ENCODE results near the gene BBS2. TPM values are rescaled to one million over a fixed set of nuclear protein-coding genes. Genes with fewer than 3 reads are reported as not detected.

Gene BBS2
- 44.9 and 48.6 TPM in 2 replicates for total RNA-seq
- long read RNA-seq, transcript BBS2-201 (17 exons, 2,963 nt) = major isoform, 68 of 117 reads
- long read RNA-seq, partial matches to known transcripts = 20 of 117 reads
- long read RNA-seq, other reads (novel, unspliced or antisense) = 29 of 117 reads

- peak within 1 kb of the TSS; percentile 79 for H3K4me3 Mint-ChIP-seq
- peak; percentile 80 for DNase-seq (ENCODE audit: low read depth, low spot score)
- peaks cover 29% of the 10 kb centered on the region for H3K4me1 Mint-ChIP-seq
- H3K36me3 Mint-ChIP-seq (ENCODE audit: low read depth) = no peaks in the 10 kb centered on the region
- H3K27ac Mint-ChIP-seq (ENCODE audit: unreplicated experiment) = peak within 1 kb of the TSS; percentile 40
- H3K27me3 Mint-ChIP-seq (ENCODE audit: low read depth) = no peaks in the 10 kb centered on the region
- no peaks in the 10 kb centered on the region for H3K9me3 Mint-ChIP-seq
- peak; percentile 24 for TF ChIP-seq CTCF (conservative IDR thresholded peaks at IDR 0.05)
These were observed at the start of gene BBS2 for GRCh38 chr16:56519459-56520250. Gene BBS2, minus strand, starts transcription at chr16:56520024. Its CDS starts 162 bp downstream, at chr16:56519862.

- H3K27ac Mint-ChIP-seq (ENCODE audit: unreplicated experiment) = no peak within 1 kb of the TSS
- H3K9me3 Mint-ChIP-seq = no peaks in the 10 kb centered on the region
- no peaks in the 10 kb centered on the region for H3K36me3 Mint-ChIP-seq (ENCODE audit: low read depth)
- no peak for DNase-seq (ENCODE audit: low read depth, low spot score)
- H3K4me3 Mint-ChIP-seq = no peak within 1 kb of the TSS
- H3K4me1 Mint-ChIP-seq = peaks cover 9% of the 10 kb centered on the region
- no peak for TF ChIP-seq CTCF (conservative IDR thresholded peaks at IDR 0.05)
- H3K27me3 Mint-ChIP-seq (ENCODE audit: low read depth) = peaks cover 6% of the 10 kb centered on the region
These were observed 45.1 kb upstream of the BBS2 start, which contains the start of gene MT4 for GRCh38 chr16:56564793-56565477. Gene MT4, plus strand, starts transcription at chr16:56565073. Its CDS starts 56 bp downstream, at chr16:56565129.

GRCh38 chr16:56561126-56561525 is 41.3 kb upstream of the BBS2 start:
- H3K4me3 Mint-ChIP-seq = no peak overlapping the region
- H3K27me3 Mint-ChIP-seq (ENCODE audit: low read depth) = peaks cover 1% of the 10 kb centered on the region
- no peak for TF ChIP-seq CTCF (conservative IDR thresholded peaks at IDR 0.05)
- H3K27ac Mint-ChIP-seq (ENCODE audit: unreplicated experiment) = no peak overlapping the region
- no peak for DNase-seq (ENCODE audit: low read depth, low spot score)
- H3K4me1 Mint-ChIP-seq = peaks cover 9% of the 10 kb centered on the region
- no peaks in the 10 kb centered on the region for H3K36me3 Mint-ChIP-seq (ENCODE audit: low read depth)
- no peaks in the 10 kb centered on the region for H3K9me3 Mint-ChIP-seq

- Mint-ChIP-seq H3K27me3 (ENCODE audit: low read depth) (no peaks in the 10 kb centered on the region), H3K4me1 (peaks cover 9% of the 10 kb centered on the region), H3K27ac (ENCODE audit: unreplicated experiment) (no peak overlapping the region), H3K4me3 (no peak overlapping the region), H3K9me3 (no peaks in the 10 kb centered on the region), H3K36me3 (ENCODE audit: low read depth) (no peaks in the 10 kb centered on the region)
- DNase-seq (ENCODE audit: low read depth, low spot score) = no peak
- TF ChIP-seq CTCF (conservative IDR thresholded peaks at IDR 0.05) = no peak
These were observed 40.6 kb upstream of the BBS2 start for GRCh38 chr16:56560447-56560846.

- no peaks in the 10 kb centered on the region for H3K27me3 Mint-ChIP-seq (ENCODE audit: low read depth)
- H3K27ac Mint-ChIP-seq (ENCODE audit: unreplicated experiment) = no peak overlapping the region
- H3K36me3 Mint-ChIP-seq (ENCODE audit: low read depth) = no peaks in the 10 kb centered on the region
- no peak overlapping the region for H3K4me3 Mint-ChIP-seq
- no peak for TF ChIP-seq CTCF (conservative IDR thresholded peaks at IDR 0.05)
- no peaks in the 10 kb centered on the region for H3K9me3 Mint-ChIP-seq
- H3K4me1 Mint-ChIP-seq = peaks cover 9% of the 10 kb centered on the region
- no peak for DNase-seq (ENCODE audit: low read depth, low spot score)
These were observed 39.3 kb upstream of the BBS2 start for GRCh38 chr16:56559109-56559508.

All from neural crest cell (in vitro differentiated cells).